GM13977 (cell line): Measurements from ENCODE around the gene ADAMTS17.

Experiments
- DNase-seq: peaks from one replicate; pipeline ENCODE4 v3.0.0; 2012; ENCODE audit warnings: low spot score
- CTCF ChIP-seq: IDR thresholded peaks from 2 replicates; pipeline ENCODE4 v1.5.1; 2012; ENCODE audit warnings: mild to moderate bottlenecking, control low read depth; ENCODE audit not compliant: insufficient read depth; ENCODE audit errors: extremely low read depth, missing control alignments
- in situ Hi-C: fragments of 300-500 bp; cut with MboI; formaldehyde crosslinking; loops from one replicate; pipeline ENCODE4 v1.12.0; 2022; ENCODE audit warnings: low sequenced_read_pairs, low pct_unique_long_range_greater_than_20kb, mixed read lengths, inconsistent platforms; ENCODE audit not compliant: unreplicated experiment

ADAMTS17 gene

DNA sequence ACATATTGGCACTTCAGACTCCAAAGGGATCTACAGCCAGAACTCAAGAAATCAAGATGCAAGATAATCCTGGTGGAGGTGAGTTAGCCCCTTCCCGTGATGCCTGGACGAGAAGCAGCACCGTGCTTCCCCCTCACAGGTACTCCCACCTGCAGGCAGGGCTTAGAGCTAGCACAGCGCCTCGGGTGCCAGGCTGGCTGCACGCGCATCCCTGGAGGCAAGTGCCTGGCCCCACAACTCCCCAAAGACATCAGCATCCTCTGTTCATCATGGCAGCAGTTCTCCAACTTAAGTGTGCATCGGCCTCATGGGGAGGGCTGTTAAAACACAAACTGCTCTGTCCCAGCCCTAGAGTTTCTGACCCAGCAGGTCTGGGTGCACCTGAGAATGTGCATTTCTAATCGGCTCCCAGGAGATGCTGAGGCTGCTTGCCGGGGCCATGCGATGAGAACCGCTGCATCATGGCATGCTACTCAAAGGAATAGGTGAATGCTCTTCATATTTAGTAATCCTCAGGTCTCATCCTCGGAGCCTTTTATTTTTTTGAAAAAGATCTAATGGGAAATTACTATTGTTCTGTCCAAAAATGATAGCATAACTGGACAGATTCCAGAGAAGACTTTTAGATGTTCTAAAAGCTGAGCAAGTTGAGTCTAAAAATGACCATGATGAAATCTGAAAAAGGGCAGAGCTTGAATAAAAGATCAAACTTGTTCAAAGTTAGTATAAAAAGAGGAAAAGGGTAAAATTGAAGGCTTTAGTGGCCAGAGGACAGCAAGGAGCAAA is 244.2 kb downstream of the ADAMTS17 start:
- in situ Hi-C loops: no loop called here
- TF ChIP-seq CTCF: no peak
- DNase-seq: no peak

- no peak for DNase-seq
- TF ChIP-seq CTCF: no peak
- in situ Hi-C loops: no loop called here
These were observed 245.1 kb downstream of the ADAMTS17 start for GRCh38 chr15:100096700-100097099.

DNA sequence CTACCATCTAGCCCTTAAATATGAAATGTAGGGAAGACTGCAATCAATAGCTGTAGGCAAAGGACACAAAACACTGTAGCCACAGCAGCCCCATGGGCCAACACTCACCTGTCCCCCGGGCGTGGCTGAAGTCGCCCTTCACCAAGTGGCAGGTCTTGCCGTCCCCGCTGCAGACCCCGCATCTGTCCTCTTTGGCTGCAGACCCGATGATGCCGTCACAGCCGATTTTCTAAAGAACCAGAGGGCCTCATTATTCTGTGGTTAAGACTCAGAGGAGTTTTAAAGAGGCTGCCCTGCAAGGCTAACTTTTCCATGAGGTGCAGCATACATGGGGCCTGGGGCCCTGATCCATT is 245.6 kb downstream of the ADAMTS17 start:
- in situ Hi-C loops: no loop called here
- no peak for TF ChIP-seq CTCF
- DNase-seq: no peak

- no peak for TF ChIP-seq CTCF
- no peak for DNase-seq
- in situ Hi-C loops: no loop called here
These were observed 246.1 kb downstream of the ADAMTS17 start for GRCh38 chr15:100095541-100096247.

DNA sequence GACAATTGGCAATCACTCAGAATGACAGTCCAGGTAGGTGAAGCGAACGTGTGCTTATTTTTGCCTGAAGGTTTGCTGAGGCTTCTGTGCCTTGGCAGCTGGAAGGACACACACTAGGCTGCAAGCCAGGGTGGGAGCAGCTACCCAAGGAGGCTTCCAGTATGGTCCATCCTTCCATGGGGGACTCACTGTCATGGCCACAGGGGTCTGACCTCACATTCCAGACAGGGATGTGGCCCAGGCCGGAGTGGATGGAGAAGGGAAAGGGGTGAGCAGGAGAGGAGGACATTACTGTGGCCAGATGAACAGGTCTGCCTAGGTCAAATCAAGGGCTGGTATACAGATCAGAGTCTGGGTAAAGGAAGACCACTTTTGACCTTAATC is 247.7 kb downstream of the ADAMTS17 start:
- in situ Hi-C loops: no loop called here
- TF ChIP-seq CTCF: no peak
- DNase-seq: no peak

DNA sequence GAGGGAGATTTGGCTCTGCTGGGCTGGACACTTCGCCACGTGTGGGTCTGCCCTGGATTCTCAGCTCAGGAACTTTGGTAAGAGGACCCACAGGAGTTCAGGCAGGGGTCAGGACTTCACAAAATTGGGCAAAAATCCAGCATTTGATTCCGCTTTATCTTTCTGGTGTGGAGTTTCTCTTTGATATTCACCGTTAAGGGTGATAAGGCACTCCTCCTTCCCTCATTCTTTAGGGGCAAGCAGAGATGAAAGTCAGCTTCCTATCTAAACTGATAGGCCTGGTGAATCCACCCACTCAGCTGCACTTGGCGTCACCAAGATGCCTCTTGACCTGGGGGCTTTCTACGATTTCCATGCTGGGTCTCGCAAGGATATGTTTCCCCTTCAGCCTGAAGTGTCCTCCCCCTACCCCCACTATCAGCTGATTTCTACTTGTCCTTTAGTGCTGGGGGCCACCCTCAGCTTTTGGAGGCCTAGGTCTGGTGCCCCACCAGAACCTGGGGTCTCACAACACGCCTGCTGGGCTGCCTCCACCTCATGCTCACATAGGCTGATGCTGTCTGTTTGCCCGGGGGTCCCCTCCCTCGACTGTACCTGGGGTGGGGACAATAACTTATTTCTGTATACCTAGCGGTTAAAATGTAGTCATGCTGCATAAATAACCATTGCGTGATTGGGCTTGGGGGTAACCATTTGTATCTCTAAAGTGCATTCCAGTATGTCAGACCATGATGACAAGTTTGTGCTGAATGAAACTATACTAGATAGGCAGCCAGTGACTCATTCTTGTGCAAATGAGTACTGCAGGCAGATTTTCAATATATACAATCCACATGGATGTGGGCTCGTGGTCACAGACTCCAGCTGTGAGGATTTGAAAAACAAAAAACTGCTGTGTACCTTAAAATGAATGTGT is 248.3 kb downstream of the ADAMTS17 start:
- no peak for DNase-seq
- in situ Hi-C loops: no loop called here

More for the DNA sequence above, 248.3 kb downstream of the ADAMTS17 start:
- TF ChIP-seq CTCF: no peak
